Right renal cortex interstitium (tissue), 3 donors: ENCODE results near the gene PCAT7. TPM values are rescaled to one million over a fixed set of nuclear protein-coding genes. Genes with fewer than 3 reads are reported as not detected.

Experiments
- DNase-seq, 3 donors: peaks; one replicate each; pipeline ENCODE4 v3.0.0-alpha.2; 2013; ENCODE audit warnings: low read depth in 3 of 3, low spot score in 2 of 3
- polyA plus RNA-seq, 3 donors: library from polyadenylated mRNA; unstranded; fragments of 120-200 nt; gene quantifications; one replicate each; pipeline ENCODE4 v1.2.1, GENCODE V29; 2013; ENCODE audit not compliant: insufficient read length in 3 of 3

PCAT7 gene
- polyA plus RNA-seq, 3 donors, result 0.21 to 0.54 (median 0.50) TPM

DNA sequence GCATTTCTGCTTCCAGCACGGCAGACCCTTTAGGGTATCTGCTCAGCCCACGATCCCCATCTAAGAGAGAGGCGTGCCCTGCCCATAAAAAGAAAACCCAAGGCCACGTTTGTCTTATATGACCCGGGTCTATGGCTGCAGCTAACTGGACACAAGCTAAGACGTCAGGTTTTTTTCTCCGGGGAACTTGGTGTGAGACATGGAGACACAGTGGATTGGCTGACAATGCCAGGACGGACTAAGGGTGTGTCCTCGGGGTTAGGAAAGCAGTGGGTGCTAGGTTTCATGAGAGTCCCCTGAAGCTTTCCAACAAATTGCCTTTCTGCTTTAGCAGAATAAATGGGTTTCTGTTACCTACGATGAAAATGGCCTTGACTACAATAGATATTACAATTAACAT lies 45.8 kb downstream of the PCAT7 start:
- no peak for DNase-seq

GRCh38 chr9:94602666-94603065 lies 47.8 kb downstream of the PCAT7 start:
- no peak for DNase-seq

- DNase-seq, result peak in 1 of 3 donors; percentile 56
These were observed 48.6 kb downstream of the PCAT7 start for GRCh38 chr9:94603259-94604160.

DNA sequence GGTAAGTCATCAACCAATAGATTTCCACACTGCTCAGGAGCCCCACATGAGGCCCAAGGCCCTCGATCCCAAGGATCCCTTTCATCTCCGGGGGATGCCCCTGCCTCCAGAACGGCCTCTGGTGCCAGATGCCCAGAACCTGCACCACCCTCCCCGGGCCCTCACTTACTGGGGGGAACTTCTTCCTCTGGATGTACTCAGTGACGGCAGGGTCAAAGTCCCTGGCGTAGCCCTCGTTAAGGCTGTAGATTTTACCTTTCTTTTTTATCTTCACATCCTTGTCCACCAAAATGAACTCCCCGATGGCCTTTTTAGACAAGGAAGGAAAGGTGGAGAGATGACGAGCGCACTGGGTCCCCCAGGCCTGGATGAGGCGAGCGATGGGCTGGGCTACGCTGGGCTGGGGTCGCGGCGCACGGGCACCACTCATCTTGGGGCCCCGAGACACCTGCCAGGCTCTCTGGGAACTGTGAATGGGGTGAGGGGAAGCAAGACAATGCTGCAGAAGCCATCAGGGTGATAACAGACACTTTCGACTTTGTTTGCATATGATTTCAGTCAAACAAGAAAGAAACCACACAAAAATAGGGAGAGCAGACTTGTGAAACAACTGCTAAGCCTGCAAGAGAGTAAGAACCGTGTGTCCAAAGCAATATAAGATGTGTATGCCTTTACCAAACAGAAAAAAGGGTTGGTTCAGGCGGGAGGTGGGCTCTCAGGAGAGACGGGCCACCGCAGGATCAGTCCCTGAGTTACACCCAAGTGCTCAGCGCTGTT lies 52.0 kb downstream of the PCAT7 start:
- no peak for DNase-seq

DNA sequence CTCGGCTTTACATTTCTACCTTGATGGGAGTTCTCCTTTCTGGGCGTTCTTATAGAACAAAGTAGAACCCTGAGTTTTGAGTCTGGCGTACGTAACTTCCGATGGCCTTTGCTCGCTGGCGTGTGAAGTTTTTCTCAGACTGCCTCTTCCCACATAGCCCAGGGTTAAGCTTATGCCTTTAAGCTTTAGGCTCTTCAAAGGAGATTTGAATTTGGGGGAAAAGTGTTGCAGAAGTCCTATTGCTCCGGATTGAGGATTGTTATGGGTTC lies 52.5 kb downstream of the PCAT7 start:
- no peak for DNase-seq

- DNase-seq, result no peak
These were observed 55.3 kb downstream of the PCAT7 start for GRCh38 chr9:94610181-94610606.

DNA sequence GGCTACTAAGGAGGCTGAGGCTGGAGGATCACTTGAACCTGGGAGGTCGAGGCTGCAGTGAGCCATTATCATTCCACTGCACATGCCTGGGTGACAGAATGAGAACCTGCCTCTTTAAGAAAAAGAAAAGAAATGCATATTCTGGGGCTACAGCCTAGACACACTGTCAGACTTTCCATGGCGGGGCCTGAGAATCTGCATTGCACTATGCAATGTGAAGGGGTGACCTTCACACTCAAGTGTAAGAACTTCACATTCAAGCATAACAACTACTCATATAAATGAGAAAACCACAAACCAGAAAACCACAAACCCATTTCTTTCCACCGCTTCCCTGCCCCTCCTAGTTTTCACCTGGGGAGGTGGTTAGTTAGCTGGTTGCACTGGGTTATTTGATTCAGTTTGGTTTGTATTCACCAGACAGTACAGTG lies 56.8 kb downstream of the PCAT7 start:
- DNase-seq, result no peak

DNA sequence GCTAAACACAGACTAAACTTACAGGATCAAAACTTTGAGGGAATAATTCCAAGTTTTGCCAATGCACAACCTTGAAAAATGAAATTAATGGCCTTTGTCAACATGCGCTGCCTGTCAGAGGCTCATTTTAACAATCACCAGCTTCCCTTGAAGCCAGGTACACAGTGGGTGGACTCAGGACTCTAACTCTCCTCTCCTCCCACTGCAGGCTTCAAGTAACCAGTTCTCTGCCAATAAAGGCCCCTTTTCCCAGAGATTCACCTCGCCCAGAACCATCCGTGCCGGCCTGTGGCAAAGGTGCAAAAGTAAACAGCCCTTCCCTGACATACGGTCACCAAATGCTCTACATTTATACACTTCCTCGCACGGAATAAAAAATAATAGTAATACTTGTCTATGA lies 57.2 kb downstream of the PCAT7 start:
- no peak for DNase-seq

DNA sequence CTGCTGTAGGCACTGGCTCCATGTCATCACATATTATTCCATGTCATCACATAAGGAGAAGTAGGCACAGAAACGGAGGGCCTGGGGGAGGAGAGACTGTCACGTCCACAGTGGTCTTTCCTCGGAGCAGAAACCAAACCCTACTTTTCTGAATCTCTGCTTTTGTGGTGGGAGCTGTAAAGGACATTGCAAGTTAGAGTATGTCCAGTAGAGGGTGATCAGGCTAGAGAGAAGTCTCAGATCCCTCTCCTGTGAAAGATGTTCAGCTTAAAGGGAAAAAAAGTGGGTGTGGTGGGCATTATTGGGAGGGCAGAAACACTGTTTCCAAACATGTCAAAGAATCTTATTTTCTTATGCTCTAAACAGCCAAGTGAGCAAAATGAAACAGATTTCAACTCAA lies 58.1 kb downstream of the PCAT7 start:
- DNase-seq, result no peak

DNA sequence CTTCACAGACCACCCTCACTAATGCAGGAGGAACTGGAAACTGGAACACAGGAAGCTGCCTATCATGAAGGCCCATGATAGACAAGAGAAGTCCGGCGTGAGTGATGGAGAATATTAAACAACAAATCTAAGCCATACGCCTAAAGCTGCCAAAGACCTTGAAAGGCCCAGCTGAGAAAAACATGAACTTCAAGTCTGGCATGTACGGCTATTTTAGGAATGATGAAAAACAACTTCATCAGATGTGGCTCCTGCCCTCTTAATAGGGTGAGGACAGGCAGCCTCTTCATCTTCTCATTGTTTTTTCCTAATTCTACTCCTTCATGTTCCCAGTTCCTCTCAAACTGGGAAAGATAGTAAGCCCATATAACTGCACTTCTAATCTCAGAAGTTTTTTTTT lies 64.1 kb downstream of the PCAT7 start:
- no peak for DNase-seq

Other genes with a start within 250 kb of the PCAT7 start
- not detected for gene NUTM2F, start 226.4 kb upstream of the PCAT7 start, polyA plus RNA-seq
- under 1 TPM in 2 of 3 donors, not detected in 1; 0.10 to 0.21 TPM for gene FBP2, start 38.7 kb downstream of the PCAT7 start, polyA plus RNA-seq
- 10 to 100 TPM; 51.3 to 59.1 (median 54.4) TPM for gene FBP1, start 84.4 kb downstream of the PCAT7 start, polyA plus RNA-seq
- 10 to 100 TPM; 47.3 to 58.7 (median 51.8) TPM for gene AOPEP, start 171.6 kb downstream of the PCAT7 start, polyA plus RNA-seq